Measurements from ENCODE around the gene TOGARAM1. TPM values are rescaled to one million over a fixed set of nuclear protein-coding genes. Genes with fewer than 3 reads are reported as not detected.
A peak's percentile ranks its signal among the peaks of the same experiment; 100 is the strongest.

TOGARAM1 gene
- total RNA-seq, 4 donors from 2014 or later: 13.7 to 37.2 (median 25.3) TPM

GRCh38 chr14:45082420-45082819 lies 120.4 kb downstream of the TOGARAM1 start:
- peaks cover 0 to 18% (median 4%) of the 10 kb centered on the region in 4 donors for H3K4me1 ChIP-seq
- H3K27me3 ChIP-seq: no peaks in the 10 kb centered on the region
- H3K4me3 ChIP-seq: peak overlapping the region in 1 of 4 donors; percentile 81
- H3K36me3 ChIP-seq: no peaks in the 10 kb centered on the region
- no peaks in the 10 kb centered on the region for H3K9me3 ChIP-seq
- DNase-seq: no peak
- TF ChIP-seq POLR2A (IDR thresholded peaks at IDR 0.05) (no peak), CTCF (IDR thresholded peaks at IDR 0.05) (no peak)
- no peak overlapping the region for H3K27ac ChIP-seq

DNA sequence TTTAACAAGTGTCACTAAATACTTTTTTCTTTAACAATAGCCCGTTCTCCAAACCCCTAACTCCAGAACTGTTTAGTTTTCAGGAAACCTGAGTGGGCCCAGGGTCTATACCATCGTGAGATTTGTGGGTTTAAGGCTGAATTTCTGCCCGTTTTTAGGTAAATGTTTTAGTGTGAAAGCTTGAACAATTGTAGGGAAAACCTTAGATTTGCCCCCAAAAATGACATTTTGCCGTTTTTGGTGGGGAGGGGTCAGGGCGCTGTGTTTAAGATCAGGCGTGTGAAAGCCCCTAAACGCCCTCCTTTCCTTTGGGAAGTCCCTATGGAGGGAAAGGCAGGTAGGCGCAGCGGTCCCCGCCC lies 121.6 kb downstream of the TOGARAM1 start:
- Histone ChIP-seq H3K4me1 (peaks cover 0 to 28% (median 4%) of the 10 kb centered on the region in 4 donors), H3K36me3 (no peaks in the 10 kb centered on the region), H3K9me3 (no peaks in the 10 kb centered on the region), H3K4me3 (peak overlapping the region; percentile 69 to 87 (median 76)), H3K27ac (peak overlapping the region; percentile 79 to 87 (median 83)), H3K27me3 (no peaks in the 10 kb centered on the region)
- DNase-seq: no peak
- TF ChIP-seq POLR2A (IDR thresholded peaks at IDR 0.05) (no peak), CTCF (IDR thresholded peaks at IDR 0.05) (no peak)

DNA sequence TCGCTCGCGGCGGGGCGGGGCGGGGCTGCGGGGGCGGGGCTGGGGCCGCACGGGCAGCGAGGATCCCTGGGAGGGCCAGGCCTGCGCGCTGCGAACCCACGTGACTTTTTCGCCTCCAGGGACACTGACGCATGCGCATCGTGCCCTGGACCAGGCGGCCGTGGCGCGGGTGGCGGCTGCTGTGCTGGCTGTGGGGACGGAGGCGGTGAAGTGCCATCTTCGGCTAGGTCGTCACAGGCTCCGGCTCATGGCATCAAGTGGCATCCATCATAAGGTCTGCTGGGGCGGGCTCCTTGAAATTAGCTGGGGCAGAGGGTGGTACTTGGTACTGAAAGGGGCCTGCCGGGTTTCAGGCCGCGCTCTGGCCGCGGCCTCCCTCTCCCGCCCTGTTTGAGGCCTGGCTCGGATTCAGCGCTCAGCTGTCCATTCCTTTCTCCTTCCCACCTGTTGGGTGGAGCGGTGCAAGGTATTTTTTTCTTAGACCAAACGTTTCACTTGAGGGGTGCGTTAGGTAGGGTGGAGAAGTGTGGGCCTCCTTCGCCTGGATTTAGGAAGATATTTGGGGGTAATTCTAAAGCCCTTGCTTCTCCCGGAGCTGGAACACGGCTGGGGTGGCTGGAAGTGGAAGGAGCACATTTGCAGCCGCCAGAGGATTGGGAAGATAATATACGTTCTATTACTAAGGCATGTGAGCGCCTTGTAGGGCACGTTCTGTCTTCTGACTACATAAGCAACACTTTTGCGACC lies 122.2 kb downstream of the TOGARAM1 start, which contains the start of gene PRPF39:
Gene PRPF39, plus strand, starts transcription at position 141 of the 747 bp plus-strand sequence. CDS start 11,124 bp downstream, outside the sequence.
- peaks cover 0 to 32% (median 4%) of the 10 kb centered on the region in 4 donors for H3K4me1 ChIP-seq
- H3K4me3 ChIP-seq: peak within 1 kb of the TSS; percentile 69 to 87 (median 76)
- TF ChIP-seq CTCF (IDR thresholded peaks at IDR 0.05) (peak in 1 of 6 experiments; percentile 10), POLR2A (IDR thresholded peaks at IDR 0.05) (peak; percentile 66 to 90)
- H3K27ac ChIP-seq: peak within 1 kb of the TSS; percentile 79 to 87 (median 83)
- H3K36me3 ChIP-seq: no peaks in the 10 kb centered on the region
- no peaks in the 10 kb centered on the region for H3K27me3 ChIP-seq
- peak; percentile 93 to 98 (median 97) for DNase-seq
- no peaks in the 10 kb centered on the region for H3K9me3 ChIP-seq

DNA sequence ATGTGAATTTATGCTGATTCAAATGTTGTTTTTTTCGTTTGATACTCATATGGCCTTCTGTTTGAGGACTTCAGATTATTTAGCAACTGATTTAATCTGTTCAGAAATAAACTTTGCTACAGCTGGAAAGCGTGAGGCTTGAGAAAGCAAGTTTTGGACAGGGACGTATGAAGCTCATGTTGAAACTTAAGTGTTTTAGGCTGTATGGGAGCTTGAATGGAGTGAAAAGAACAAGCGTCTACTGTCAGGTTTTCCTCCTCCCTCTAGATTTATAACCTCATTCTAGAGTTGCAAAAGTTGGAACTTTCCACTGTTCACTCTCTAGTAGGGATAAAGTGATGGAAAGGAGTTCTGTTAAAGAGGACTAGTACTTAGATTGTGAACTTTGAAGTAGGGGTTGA lies 123.0 kb downstream of the TOGARAM1 start:
- peaks cover 0 to 40% (median 7%) of the 10 kb centered on the region in 4 donors for H3K4me1 ChIP-seq
- peak overlapping the region; percentile 79 to 87 (median 83) for H3K27ac ChIP-seq
- H3K4me3 ChIP-seq: peak overlapping the region; percentile 69 to 87 (median 76)
- no peak for DNase-seq
- H3K9me3 ChIP-seq: no peaks in the 10 kb centered on the region
- TF ChIP-seq POLR2A (IDR thresholded peaks at IDR 0.05): no peak
- TF ChIP-seq CTCF (IDR thresholded peaks at IDR 0.05): no peak
- no peaks in the 10 kb centered on the region for H3K36me3 ChIP-seq
- no peaks in the 10 kb centered on the region for H3K27me3 ChIP-seq

DNA sequence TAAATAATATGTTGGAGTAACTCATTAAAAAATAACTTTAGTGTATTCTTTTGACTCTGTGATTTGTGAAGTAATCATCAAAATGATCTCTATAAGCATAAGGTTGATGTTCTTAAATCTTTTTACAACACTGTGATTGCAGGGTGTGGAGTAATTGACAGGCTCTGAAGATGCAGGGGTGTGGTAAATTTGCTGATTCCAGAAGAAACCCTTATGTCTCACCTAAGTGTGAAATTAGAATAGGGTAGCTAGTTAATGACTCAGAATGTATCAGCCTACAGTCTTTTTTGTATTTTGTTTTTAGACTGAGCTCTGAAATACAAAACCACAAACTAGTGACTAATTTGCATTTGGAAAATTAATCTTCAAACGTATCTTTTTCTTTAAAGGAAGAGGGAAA lies 127.8 kb downstream of the TOGARAM1 start:
- H3K27ac ChIP-seq: no peak overlapping the region
- H3K4me3 ChIP-seq: no peak overlapping the region
- no peaks in the 10 kb centered on the region for H3K9me3 ChIP-seq
- no peak for TF ChIP-seq POLR2A (IDR thresholded peaks at IDR 0.05)
- TF ChIP-seq CTCF (IDR thresholded peaks at IDR 0.05): no peak
- no peak for DNase-seq
- H3K36me3 ChIP-seq: no peaks in the 10 kb centered on the region
- H3K4me1 ChIP-seq: peaks cover 0 to 47% (median 7%) of the 10 kb centered on the region in 4 donors
- no peaks in the 10 kb centered on the region for H3K27me3 ChIP-seq

Measured in Peyer's patch (tissue), 4 donors.